HL-60/S4 (cell line): ENCODE measurements around the gene OR51B4.
"Not testable (repeated sequence)": the region's sequence is repeated elsewhere in the genome, so short reads cannot be mapped to it uniquely, and the experiment has no call there.

ENCODE experiments used
- in situ Hi-C: fragments of 300-500 bp; cut with MboI; formaldehyde crosslinking; loops from 2 replicates; pipeline ENCODE4 v1.14.3; 2022; ENCODE audit warnings: low sequenced_read_pairs

Gene OR51B4

GRCh38 chr11:5297721-5298323 is 3.9 kb downstream of the OR51B4 start:
- in situ Hi-C loops = no loop called here

GRCh38 chr11:5294342-5294995 is 7.3 kb downstream of the OR51B4 start:
- in situ Hi-C loops = not testable (repeated sequence)

- in situ Hi-C loops = no loop called here
These were observed 8.7 kb downstream of the OR51B4 start for GRCh38 chr11:5293028-5293427.

GRCh38 chr11:5291207-5291838 is 10.4 kb downstream of the OR51B4 start:
- in situ Hi-C loops = no loop called here

GRCh38 chr11:5290106-5290505 is 11.6 kb downstream of the OR51B4 start:
- in situ Hi-C loops = no loop called here

- in situ Hi-C loops = no loop called here
These were observed 12.1 kb downstream of the OR51B4 start for GRCh38 chr11:5289696-5290095.

GRCh38 chr11:5288906-5289550 is 12.7 kb downstream of the OR51B4 start:
- in situ Hi-C loops = no loop called here

- in situ Hi-C loops = no loop called here
These were observed 13.4 kb downstream of the OR51B4 start for GRCh38 chr11:5288108-5288905.

GRCh38 chr11:5286901-5287300 is 14.8 kb downstream of the OR51B4 start:
- in situ Hi-C loops = no loop called here

GRCh38 chr11:5286351-5286750 is 15.4 kb downstream of the OR51B4 start:
- in situ Hi-C loops = no loop called here

- in situ Hi-C loops = no loop called here
These were observed 15.9 kb downstream of the OR51B4 start for GRCh38 chr11:5285703-5286340.

GRCh38 chr11:5284637-5285036 is 17.1 kb downstream of the OR51B4 start:
- in situ Hi-C loops = no loop called here

GRCh38 chr11:5283882-5284281 is 17.9 kb downstream of the OR51B4 start:
- in situ Hi-C loops = no loop called here

GRCh38 chr11:5283086-5283485 is 18.7 kb downstream of the OR51B4 start:
- in situ Hi-C loops = no loop called here

- in situ Hi-C loops = no loop called here
These were observed 19.1 kb downstream of the OR51B4 start for GRCh38 chr11:5282628-5283027.

GRCh38 chr11:5281596-5281995 is 20.1 kb downstream of the OR51B4 start:
- in situ Hi-C loops = no loop called here

- in situ Hi-C loops = no loop called here
These were observed 21.1 kb downstream of the OR51B4 start for GRCh38 chr11:5280582-5281102.

- in situ Hi-C loops = no loop called here
These were observed 22.2 kb downstream of the OR51B4 start for GRCh38 chr11:5279471-5280090.

GRCh38 chr11:5277807-5278382 is 23.9 kb downstream of the OR51B4 start:
- in situ Hi-C loops = no loop called here

GRCh38 chr11:5276697-5277096 is 25.0 kb downstream of the OR51B4 start:
- in situ Hi-C loops = no loop called here
